ENCODE results near the gene MYBPC1.

DNA sequence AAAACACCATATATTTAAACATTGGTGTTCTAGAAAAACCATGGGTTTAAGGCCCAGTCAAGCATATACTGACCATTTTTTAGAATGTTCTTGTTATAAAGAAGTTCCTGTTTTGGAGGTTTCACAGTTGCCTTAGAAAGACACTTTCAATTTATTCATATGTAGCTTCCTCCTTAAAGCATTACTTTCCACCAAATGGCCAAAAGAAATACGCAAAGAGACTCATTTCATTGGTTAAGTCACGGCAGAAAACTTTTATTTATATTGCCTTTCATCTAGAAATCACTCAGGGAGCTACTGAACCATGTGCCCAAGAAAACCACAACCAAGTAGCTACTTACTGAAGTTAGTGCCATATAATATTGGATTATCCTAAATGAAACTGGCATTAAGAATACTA is 40.0 kb downstream of the MYBPC1 start:
- TF ChIP-seq, protein P1, sequence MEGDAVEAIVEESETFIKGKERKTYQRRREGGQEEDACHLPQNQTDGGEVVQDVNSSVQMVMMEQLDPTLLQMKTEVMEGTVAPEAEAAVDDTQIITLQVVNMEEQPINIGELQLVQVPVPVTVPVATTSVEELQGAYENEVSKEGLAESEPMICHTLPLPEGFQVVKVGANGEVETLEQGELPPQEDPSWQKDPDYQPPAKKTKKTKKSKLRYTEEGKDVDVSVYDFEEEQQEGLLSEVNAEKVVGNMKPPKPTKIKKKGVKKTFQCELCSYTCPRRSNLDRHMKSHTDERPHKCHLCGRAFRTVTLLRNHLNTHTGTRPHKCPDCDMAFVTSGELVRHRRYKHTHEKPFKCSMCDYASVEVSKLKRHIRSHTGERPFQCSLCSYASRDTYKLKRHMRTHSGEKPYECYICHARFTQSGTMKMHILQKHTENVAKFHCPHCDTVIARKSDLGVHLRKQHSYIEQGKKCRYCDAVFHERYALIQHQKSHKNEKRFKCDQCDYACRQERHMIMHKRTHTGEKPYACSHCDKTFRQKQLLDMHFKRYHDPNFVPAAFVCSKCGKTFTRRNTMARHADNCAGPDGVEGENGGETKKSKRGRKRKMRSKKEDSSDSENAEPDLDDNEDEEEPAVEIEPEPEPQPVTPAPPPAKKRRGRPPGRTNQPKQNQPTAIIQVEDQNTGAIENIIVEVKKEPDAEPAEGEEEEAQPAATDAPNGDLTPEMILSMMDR (IDR thresholded peaks at IDR 0.05), result no peak
- TF ChIP-seq POLR2A (IDR thresholded peaks at IDR 0.05), result no peak
